DMS114 treated with DMSO at 0.1 percent for 48 hours (cell line): Measurements from ENCODE around the gene PRUNE2.
A peak's percentile ranks its signal among the peaks of the same experiment; 100 is the strongest.

Experiments used
- DNase-seq: peaks from one replicate; lab custom pipeline; 2025; ENCODE audit not compliant: unreplicated experiment; lab: John Stamatoyannopoulos, UW

PRUNE2 gene

DNA sequence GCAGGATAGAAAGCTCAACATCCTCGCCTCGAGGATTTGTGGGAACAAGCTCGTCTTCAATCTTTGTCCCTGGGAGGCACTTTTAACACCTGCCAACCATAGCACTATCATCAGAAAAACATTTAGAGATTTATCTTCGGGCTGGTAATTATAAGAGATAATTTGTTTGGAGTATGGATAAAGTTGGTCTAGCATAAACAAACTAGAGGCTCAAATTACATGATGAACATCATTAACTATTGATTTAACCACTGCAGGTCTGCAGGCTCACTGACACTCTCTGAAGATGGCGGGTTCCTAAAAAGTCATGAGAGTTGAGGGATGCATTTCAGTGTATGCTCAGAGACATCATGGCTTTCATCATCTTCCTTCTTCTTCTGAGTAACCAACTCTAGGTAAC lies 167.5 kb downstream of the PRUNE2 start:
- no peak for DNase-seq

- DNase-seq: no peak
These were observed 168.6 kb downstream of the PRUNE2 start for GRCh38 chr9:76737154-76737902.

GRCh38 chr9:76734716-76735115 lies 171.2 kb downstream of the PRUNE2 start:
- DNase-seq: no peak

GRCh38 chr9:76733096-76733495 lies 172.8 kb downstream of the PRUNE2 start:
- DNase-seq: no peak

- DNase-seq: no peak
These were observed 173.5 kb downstream of the PRUNE2 start for GRCh38 chr9:76732341-76732958.

GRCh38 chr9:76730801-76731200 lies 175.1 kb downstream of the PRUNE2 start:
- no peak for DNase-seq

- DNase-seq: no peak
These were observed 175.8 kb downstream of the PRUNE2 start for GRCh38 chr9:76729980-76730737.

DNA sequence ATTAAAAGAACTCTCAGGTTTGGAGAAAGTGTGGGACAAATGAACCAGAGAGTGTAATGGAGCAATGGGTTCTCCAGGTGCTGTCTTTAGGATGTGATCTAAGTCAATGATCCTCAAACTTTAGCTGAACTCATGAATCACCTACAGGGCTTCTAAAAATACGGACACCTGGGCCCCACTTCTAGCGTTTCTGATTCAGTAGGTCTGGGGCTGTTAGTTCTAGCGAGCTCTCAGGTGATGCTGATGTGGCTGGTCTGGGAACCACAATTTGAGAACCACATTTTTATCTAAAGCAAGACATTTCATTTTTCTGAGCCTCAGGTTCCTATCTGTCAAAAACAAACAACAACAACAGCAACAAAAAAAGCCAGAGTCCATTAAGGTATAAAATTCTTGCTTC lies 176.8 kb downstream of the PRUNE2 start:
- DNase-seq: no peak

DNA sequence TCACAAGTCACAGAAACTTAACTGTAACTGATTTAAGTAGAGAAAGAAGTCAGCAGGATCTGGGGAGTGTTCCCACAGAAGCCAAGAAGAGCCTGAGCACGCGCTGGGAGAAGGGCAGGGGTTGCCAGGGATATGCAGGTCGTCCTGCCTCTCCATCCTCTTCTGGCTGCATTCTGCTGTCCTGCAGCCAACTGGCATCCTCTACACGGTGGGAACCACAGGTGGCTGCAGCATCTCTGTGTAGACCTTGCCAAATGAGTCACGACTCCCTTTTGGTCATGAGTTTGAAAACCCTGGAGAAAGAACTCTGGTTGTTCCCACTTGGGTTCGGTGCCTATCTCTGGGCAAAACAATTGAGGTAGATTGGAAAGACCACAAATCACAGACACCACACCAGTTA lies 180.0 kb downstream of the PRUNE2 start:
- no peak for DNase-seq

- DNase-seq: no peak
These were observed 180.8 kb downstream of the PRUNE2 start for GRCh38 chr9:76725011-76725546.

DNA sequence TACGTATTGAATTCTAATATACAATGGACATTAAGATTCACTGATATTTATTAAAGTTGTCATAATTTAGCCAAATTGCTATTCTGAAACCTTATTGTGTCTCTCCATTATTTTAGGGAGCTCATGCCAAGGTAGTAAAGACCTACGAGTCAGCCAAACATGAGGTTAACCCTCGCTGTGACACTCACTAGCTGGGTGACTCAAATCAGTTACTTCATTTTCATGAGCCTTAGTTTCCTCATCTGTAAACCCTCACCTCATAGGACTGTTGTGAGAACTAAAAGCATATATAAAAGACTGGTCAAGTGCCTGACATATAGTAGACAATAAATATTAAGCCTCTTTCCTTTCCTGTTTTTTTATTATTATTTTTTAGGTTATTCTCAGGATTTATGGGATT lies 185.7 kb downstream of the PRUNE2 start:
- no peak for DNase-seq

DNA sequence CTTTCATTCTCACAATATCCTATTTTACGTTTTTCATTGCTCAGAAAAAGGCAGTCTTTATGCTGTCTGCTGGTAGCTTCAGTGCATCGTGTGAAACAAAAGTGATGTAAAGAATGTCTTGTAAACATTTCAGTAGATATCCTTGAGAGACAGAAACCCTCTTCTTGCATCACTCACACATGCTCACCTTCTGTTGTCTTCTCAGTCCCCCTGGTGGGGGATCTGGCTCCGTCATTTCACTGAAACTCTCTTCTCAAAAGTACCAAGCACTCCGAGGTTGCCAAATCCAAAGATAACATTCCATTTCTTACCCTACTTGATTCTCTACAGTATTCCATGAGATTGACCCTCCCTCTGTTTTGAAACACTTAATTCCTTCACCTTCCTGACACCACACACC lies 187.7 kb downstream of the PRUNE2 start:
- no peak for DNase-seq

- no peak for DNase-seq
These were observed 188.3 kb downstream of the PRUNE2 start for GRCh38 chr9:76717613-76718012.

DNA sequence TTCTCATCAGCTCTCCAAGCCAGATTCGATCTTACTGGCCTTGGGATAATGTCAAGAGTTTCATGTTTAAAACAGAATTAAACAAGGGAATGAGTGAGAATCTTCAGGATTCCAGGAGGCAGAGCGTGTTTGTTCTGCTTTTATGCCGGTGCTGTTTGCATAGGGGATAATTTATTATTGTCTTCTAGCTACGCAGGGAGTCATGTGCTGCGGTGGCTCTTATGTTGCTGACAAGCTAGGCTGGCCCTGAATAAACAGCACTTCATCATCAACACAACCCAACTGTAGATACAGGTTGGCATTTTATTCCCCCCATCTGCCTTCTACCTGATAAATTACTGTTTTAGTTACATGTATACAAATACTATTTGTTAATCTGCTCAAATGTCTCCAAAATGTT lies 188.7 kb downstream of the PRUNE2 start:
- DNase-seq: no peak

DNA sequence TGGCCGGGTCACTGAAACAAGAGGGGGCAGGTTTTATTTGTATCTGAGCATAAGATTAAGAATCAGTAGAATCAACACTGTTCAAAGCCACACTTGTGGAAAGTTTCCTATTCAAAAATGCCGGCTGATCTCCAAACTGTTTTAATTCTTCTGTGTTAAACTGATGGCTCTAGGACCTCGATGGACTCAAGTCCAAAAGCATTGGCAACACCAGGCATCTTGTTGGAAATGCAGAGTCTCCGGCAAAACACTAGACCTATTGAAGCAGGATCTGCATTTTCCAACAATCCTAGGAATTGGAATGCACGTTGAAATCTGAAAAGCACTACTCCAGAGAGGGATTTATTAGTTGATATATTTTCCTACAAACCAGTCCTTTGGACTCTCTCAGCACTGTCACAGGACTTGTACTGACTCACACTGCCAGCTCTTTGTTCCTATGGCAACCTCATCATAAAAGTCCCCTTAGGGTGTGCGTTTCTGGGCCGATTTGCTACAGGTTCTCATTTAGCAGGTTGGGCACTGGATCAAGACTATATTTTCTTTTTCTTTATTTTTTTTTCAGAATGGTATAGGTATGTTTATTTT lies 189.7 kb downstream of the PRUNE2 start:
- no peak for DNase-seq

- DNase-seq: no peak
These were observed 192.5 kb downstream of the PRUNE2 start for GRCh38 chr9:76713381-76713780.

GRCh38 chr9:76709020-76709419 lies 196.9 kb downstream of the PRUNE2 start:
- no peak for DNase-seq

- DNase-seq: no peak
These were observed 198.4 kb downstream of the PRUNE2 start for GRCh38 chr9:76707510-76707909.

- DNase-seq: peak; percentile 38
These were observed 201.2 kb downstream of the PRUNE2 start for GRCh38 chr9:76704593-76705204.

DNA sequence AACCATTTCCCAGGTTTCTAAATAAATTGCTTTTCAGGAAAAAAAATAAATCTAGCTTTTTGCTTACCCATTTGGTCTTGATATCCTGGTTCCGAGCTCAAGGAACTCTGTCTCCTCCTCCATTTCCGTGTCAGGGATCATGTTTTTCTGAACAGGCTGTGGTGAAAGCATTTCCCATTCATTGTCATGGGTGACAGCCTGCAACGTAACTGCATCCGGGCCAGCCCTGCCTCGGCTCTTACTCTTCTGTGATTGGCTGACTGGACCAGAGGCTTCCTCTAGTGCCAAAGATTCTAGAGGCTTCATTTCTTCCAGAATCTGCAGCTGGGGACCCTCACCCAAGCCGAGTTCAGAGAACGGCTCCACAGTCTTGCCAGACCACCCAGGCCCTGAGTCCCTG lies 202.6 kb downstream of the PRUNE2 start:
- no peak for DNase-seq

- DNase-seq: no peak
These were observed 204.4 kb downstream of the PRUNE2 start for GRCh38 chr9:76701441-76702039.
